Naive thymus-derived CD4-positive, alpha-beta T cell (primary cell): ENCODE results near the gene CAB39. TPM values are rescaled to one million over a fixed set of nuclear protein-coding genes. Genes with fewer than 3 reads are reported as not detected.

Experiments used
- ATAC-seq: fragments of 150-1000 bp; cut with Tn5 transposase; 2 replicates; pipeline ENCODE4 v1.10.0; 2021; ENCODE audit warnings: mild to moderate bottlenecking, moderate library complexity
- CTCF ChIA-PET: fragments of 350-600 bp; sonication (Branson Sonifier 250); formaldehyde crosslinking; loops from one replicate; lab custom pipeline; 2021; ENCODE audit warnings: antibody characterized with exemption; lab: Charles Lee
- POLR2A ChIA-PET: fragments of 350-600 bp; sonication (Branson Sonifier 250); formaldehyde crosslinking; loops from one replicate; lab custom pipeline; 2021; ENCODE audit warnings: antibody characterized with exemption, inconsistent platforms; lab: Charles Lee
- DNase-seq, 9 donors: peaks; one replicate each; pipeline versions ENCODE4 v3.0.0 to v3.0.0-alpha.2; 2020 to 2022; ENCODE audit warnings: mixed read lengths in 1 of 9
- H3K27ac ChIP-seq: one replicate; pipeline ENCODE4 v1.7.0; 2013; ENCODE audit warnings: mild to moderate bottlenecking, low read depth, low read length, moderate library complexity
- H3K27me3 ChIP-seq, 2 donors: one replicate each; pipeline ENCODE4 v1.7.0; 2013; ENCODE audit warnings: low read length in 2 of 2, mild to moderate bottlenecking in 2 of 2, moderate library complexity in 2 of 2; ENCODE audit not compliant: control insufficient read depth in 2 of 2, insufficient read depth in 2 of 2
- H3K36me3 ChIP-seq, 3 experiments: 1 replicate in 2 of 3; 2 replicates in 1 of 3; pipeline ENCODE4 v1.7.0; 2013; ENCODE audit warnings: low read length in 3 of 3, mild to moderate bottlenecking in 3 of 3, moderate library complexity in 1 of 3; ENCODE audit not compliant: insufficient read depth in 3 of 3, control insufficient read depth in 2 of 3
- H3K4me1 ChIP-seq, 2 donors: one replicate each; pipeline ENCODE4 v1.7.0; 2013; ENCODE audit warnings: low read length in 2 of 2, mild to moderate bottlenecking in 2 of 2, moderate library complexity in 1 of 2; ENCODE audit not compliant: control insufficient read depth in 2 of 2, insufficient read depth in 2 of 2
- H3K4me3 ChIP-seq: 2 replicates; pipeline ENCODE4 v1.7.0; 2013; ENCODE audit warnings: mild to moderate bottlenecking, low read length
- H3K9me3 ChIP-seq, 3 experiments: 1 replicate in 2 of 3; 2 replicates in 1 of 3; pipeline ENCODE4 v1.7.0; 2013; ENCODE audit warnings: low read length in 3 of 3; ENCODE audit not compliant: control insufficient read depth in 2 of 3
- H3K27ac Mint-ChIP-seq, 9 donors: one replicate each; pipeline ENCODE4 v1.8.0; 2020 to 2022; ENCODE audit warnings: mixed read lengths in 9 of 9, mild to moderate bottlenecking in 8 of 9, moderate library complexity in 5 of 9, inconsistent platforms in 2 of 9
- H3K27me3 Mint-ChIP-seq, 5 donors: one replicate each; pipeline ENCODE4 v1.8.0; 2021 to 2022; ENCODE audit warnings: mixed read lengths in 5 of 5, mild to moderate bottlenecking in 1 of 5
- H3K36me3 Mint-ChIP-seq, 5 donors: one replicate each; pipeline ENCODE4 v1.8.0; 2020 to 2022; ENCODE audit warnings: mixed read lengths in 5 of 5, mild to moderate bottlenecking in 3 of 5, inconsistent platforms in 1 of 5
- H3K4me1 Mint-ChIP-seq, 7 donors: one replicate each; pipeline ENCODE4 v1.8.0; 2020 to 2022; ENCODE audit warnings: mixed read lengths in 7 of 7, mild to moderate bottlenecking in 3 of 7, inconsistent platforms in 1 of 7
- H3K4me3 Mint-ChIP-seq, 10 donors: one replicate each; pipeline ENCODE4 v1.8.0; 2020 to 2022; ENCODE audit warnings: mild to moderate bottlenecking in 10 of 10, mixed read lengths in 10 of 10, moderate library complexity in 6 of 10, inconsistent platforms in 2 of 10
- H3K9me3 Mint-ChIP-seq, 11 donors: one replicate each; pipeline ENCODE4 v1.8.0; 2020 to 2022; ENCODE audit warnings: mixed read lengths in 11 of 11, mild to moderate bottlenecking in 4 of 11, inconsistent platforms in 1 of 11, moderate library complexity in 1 of 11
- intact Hi-C, 2 donors: fragments of 100-400 bp; cut with micrococcal nuclease; formaldehyde crosslinking; loops; one replicate each; pipeline ENCODE4 v1.15.1; 2023
- polyA plus RNA-seq, 2 donors: library from polyadenylated mRNA; unstranded; fragments of 300-500 nt; fragmentation: Illumina TruSeq; gene quantifications; one replicate each; pipeline ENCODE4 v1.2.3, GENCODE V29; 2021
- total RNA-seq, 6 experiments: library from RNA in 5 of 6; stranded (reverse) in 5 of 6; gene quantifications; 1 replicate in 5 of 6; 2 replicates in 1 of 6; pipeline ENCODE4 v1.2.3 and lab custom pipeline; 2021 to 2026

CAB39 gene
- total and polyA plus RNA-seq, 7 experiments from 2014 or later: 71.0 to 186 (median 79.4) TPM

- Mint-ChIP-seq H3K4me1 (peaks cover 0 to 14% (median 7%) of the 10 kb centered on the region in 7 donors), H3K4me3 (no peak overlapping the region), H3K9me3 (no peaks in the 10 kb centered on the region), H3K27me3 (peaks cover 10 to 27% (median 14%) of the 10 kb centered on the region in 5 donors), H3K27ac (peak overlapping the region in 3 of 9 donors; percentile 9 to 66 (median 31)), H3K36me3 (peaks cover 6 to 15% (median 10%) of the 10 kb centered on the region in 5 donors)
- no peak for ATAC-seq
- CTCF ChIA-PET: interaction anchor here (1.3 kb wide), 1 partner anchor 165 kb away, joined by 7 read pairs; no protein-coding TSS in a partner anchor
- Histone ChIP-seq H3K27me3 (no peaks in the 10 kb centered on the region), H3K27ac (no peak overlapping the region), H3K36me3 (peaks cover 0 to 35% (median 10%) of the 10 kb centered on the region in 3 experiments), H3K4me3 (no peak overlapping the region), H3K4me1 (no peaks in the 10 kb centered on the region), H3K9me3 (no peaks in the 10 kb centered on the region)
- POLR2A ChIA-PET: no interaction called here
- DNase-seq: no peak
- intact Hi-C loops: loop anchor here in 1 of 2 donors (10.0 kb wide), 1 partner anchor 83 kb away; no protein-coding TSS in a partner anchor
Measured at GRCh38 chr2:230821991-230822520, 109.4 kb downstream of the CAB39 start.

GRCh38 chr2:230823264-230823964, 110.8 kb downstream of the CAB39 start:
- CTCF ChIA-PET: interaction anchor here (0.5 to 2.2 kb wide), 15 partner anchors 9 to 235 kb away, joined by 3 to 47 read pairs (median 4); no protein-coding TSS in a partner anchor
- H3K27me3 ChIP-seq: peaks cover 0 to 4% of the 10 kb centered on the region in 2 donors

GRCh38 chr2:230824406-230824978, 111.8 kb downstream of the CAB39 start:
- Histone ChIP-seq H3K27me3 (peaks cover 0 to 5% of the 10 kb centered on the region in 2 donors), H3K27ac (no peak overlapping the region), H3K9me3 (no peaks in the 10 kb centered on the region), H3K36me3 (peaks cover 0 to 13% (median 0%) of the 10 kb centered on the region in 3 experiments), H3K4me3 (no peak overlapping the region), H3K4me1 (no peaks in the 10 kb centered on the region)
- Mint-ChIP-seq H3K27ac (peak overlapping the region in 4 of 9 donors; percentile 21 to 64 (median 40)), H3K4me3 (peak overlapping the region in 9 of 10 donors; percentile 1 to 77 (median 23)), H3K4me1 (peaks cover 0 to 25% (median 9%) of the 10 kb centered on the region in 7 donors), H3K9me3 (no peaks in the 10 kb centered on the region), H3K27me3 (peaks cover 20 to 42% (median 30%) of the 10 kb centered on the region in 5 donors), H3K36me3 (peaks cover 0 to 3% (median 0%) of the 10 kb centered on the region in 5 donors)
- ChIA-PET CTCF (interaction anchor here (0.6 to 2.2 kb wide), 25 partner anchors 8 to 886 kb away, joined by 3 to 47 read pairs (median 4); partner anchors contain the start of gene ITM2C), POLR2A (interaction anchor here (0.5 to 1.0 kb wide), 4 partner anchors 99 to 853 kb away, joined by 3 to 5 read pairs (median 4); no protein-coding TSS in a partner anchor)
- intact Hi-C loops: loop anchor here (1.0 to 10.0 kb wide), 7 partner anchors 24 to 229 kb away; no protein-coding TSS in a partner anchor
- ATAC-seq (peak; percentile 84), DNase-seq (peak in 8 of 9 donors; percentile 36 to 76 (median 71))

More at GRCh38 chr2:230823264-230823964, 110.8 kb downstream of the CAB39 start:
- ATAC-seq (no peak), DNase-seq (no peak)
- peaks cover 17 to 35% (median 22%) of the 10 kb centered on the region in 5 donors for H3K27me3 Mint-ChIP-seq
- no peaks in the 10 kb centered on the region for H3K9me3 ChIP-seq
- POLR2A ChIA-PET: no interaction called here
- H3K4me1 ChIP-seq: no peaks in the 10 kb centered on the region
- H3K36me3 ChIP-seq: peaks cover 0 to 22% (median 1%) of the 10 kb centered on the region in 3 experiments
- H3K4me3 ChIP-seq: no peak overlapping the region
- peaks cover 0 to 22% (median 9%) of the 10 kb centered on the region in 7 donors for H3K4me1 Mint-ChIP-seq
- H3K4me3 Mint-ChIP-seq: no peak overlapping the region
- peak overlapping the region in 4 of 9 donors; percentile 9 to 87 (median 51) for H3K27ac Mint-ChIP-seq
- intact Hi-C loops: loop anchor here in 1 of 2 donors (10.0 kb wide), 1 partner anchor 81 kb away; no protein-coding TSS in a partner anchor
- no peaks in the 10 kb centered on the region for H3K9me3 Mint-ChIP-seq
- peaks cover 2 to 6% (median 6%) of the 10 kb centered on the region in 5 donors for H3K36me3 Mint-ChIP-seq
- no peak overlapping the region for H3K27ac ChIP-seq

- no peaks in the 10 kb centered on the region for H3K9me3 ChIP-seq
- Mint-ChIP-seq H3K9me3 (peaks cover 0 to 2% (median 0%) of the 10 kb centered on the region in 11 donors), H3K4me3 (no peak overlapping the region), H3K36me3 (peaks cover 0 to 3% (median 0%) of the 10 kb centered on the region in 5 donors), H3K27ac (no peak overlapping the region), H3K27me3 (peaks cover 24 to 49% (median 33%) of the 10 kb centered on the region in 5 donors), H3K4me1 (peaks cover 0 to 26% (median 9%) of the 10 kb centered on the region in 7 donors)
- no peak overlapping the region for H3K27ac ChIP-seq
- ChIA-PET POLR2A (no interaction called here), CTCF (interaction anchor here (1.2 to 1.7 kb wide), 4 partner anchors 11 to 228 kb away, joined by 3 to 7 read pairs (median 6); no protein-coding TSS in a partner anchor)
- H3K36me3 ChIP-seq: peaks cover 0 to 12% (median 0%) of the 10 kb centered on the region in 3 experiments
- no peak for ATAC-seq
- H3K4me1 ChIP-seq: no peaks in the 10 kb centered on the region
- no peak for DNase-seq
- intact Hi-C loops: loop anchor here in 1 of 2 donors (2.0 to 10.0 kb wide), 2 partner anchors 79 to 227 kb away; no protein-coding TSS in a partner anchor
- peaks cover 0 to 5% of the 10 kb centered on the region in 2 donors for H3K27me3 ChIP-seq
- no peak overlapping the region for H3K4me3 ChIP-seq
Measured at GRCh38 chr2:230825354-230825753, 112.7 kb downstream of the CAB39 start.

GRCh38 chr2:230827774-230828271, 115.2 kb downstream of the CAB39 start:
- Histone ChIP-seq H3K27me3 (peaks cover 0 to 5% of the 10 kb centered on the region in 2 donors), H3K4me1 (no peaks in the 10 kb centered on the region), H3K36me3 (no peaks in the 10 kb centered on the region), H3K27ac (no peak overlapping the region), H3K4me3 (no peak overlapping the region), H3K9me3 (no peaks in the 10 kb centered on the region)
- ChIA-PET POLR2A (no interaction called here), CTCF (interaction anchor here (1.8 kb wide), 1 partner anchor 159 kb away, joined by 4 read pairs; no protein-coding TSS in a partner anchor)
- Mint-ChIP-seq H3K9me3 (peaks cover 0 to 2% (median 0%) of the 10 kb centered on the region in 11 donors), H3K36me3 (no peaks in the 10 kb centered on the region), H3K27me3 (peaks cover 26 to 72% (median 40%) of the 10 kb centered on the region in 5 donors), H3K4me3 (peak overlapping the region in 3 of 10 donors; percentile 23 to 64 (median 28)), H3K4me1 (peaks cover 0 to 28% (median 9%) of the 10 kb centered on the region in 7 donors), H3K27ac (no peak overlapping the region)
- ATAC-seq (peak; percentile 3), DNase-seq (no peak)
- intact Hi-C loops: loop anchor here in 1 of 2 donors (10.0 kb wide), 1 partner anchor 77 kb away; no protein-coding TSS in a partner anchor
